Thoracic aorta (tissue), 2 donors: Measurements from ENCODE around the gene CHRNE. TPM values are rescaled to one million over a fixed set of nuclear protein-coding genes. Genes with fewer than 3 reads are reported as not detected.

Experiments used
- ATAC-seq: fragments of 150-250 bp; one replicate; pipeline ENCODE4 v1.8.0; 2017; ENCODE audit warnings: low read depth; ENCODE audit not compliant: insufficient number of reproducible peaks, low FRiP score
- DNase-seq: peaks from one replicate; pipeline ENCODE4 v3.0.0-alpha.2; 2020; ENCODE audit warnings: low spot score
- H3K27ac ChIP-seq, 2 donors: fragments of 200-600 bp; sonication (generic); 1 replicate in 1 of 2; 2 replicates in 1 of 2; pipeline ENCODE4 v1.5.1; 2016; ENCODE audit warnings: mild to moderate bottlenecking in 2 of 2, moderate library complexity in 2 of 2
- H3K27me3 ChIP-seq: fragments of 200-600 bp; sonication (generic); replicated peaks from 2 replicates; pipeline ENCODE4 v1.6.0; 2016; ENCODE audit warnings: mild to moderate bottlenecking; ENCODE audit not compliant: insufficient read depth
- H3K36me3 ChIP-seq: fragments of 200-600 bp; sonication (generic); one replicate; pipeline ENCODE4 v1.5.1; 2016
- H3K4me1 ChIP-seq, 2 donors: fragments of 200-600 bp; sonication (generic); 1 replicate in 1 of 2; 2 replicates in 1 of 2; pipeline versions ENCODE4 v1.5.1 to v1.6.0; 2016; ENCODE audit warnings: low read depth in 2 of 2, mild to moderate bottlenecking in 1 of 2; ENCODE audit not compliant: control insufficient read depth in 1 of 2
- H3K4me3 ChIP-seq: fragments of 200-600 bp; sonication (generic); 2 replicates; pipeline ENCODE4 v1.5.1; 2016; ENCODE audit warnings: mild to moderate bottlenecking
- H3K9me3 ChIP-seq: fragments of 200-600 bp; sonication (generic); 2 replicates; pipeline ENCODE4 v1.5.1; 2016
- total RNA-seq, 2 donors: library from RNA; depleted of rRNA; stranded (reverse); fragments of >200 nt; gene quantifications; one replicate each; pipeline versions ENCODE4 v1.1.0 to v1.2.3, GENCODE V29; 2016
- TF ChIP-seq, protein P1 (sequence below): fragments of 200-600 bp; sonication (generic); IDR thresholded peaks from one replicate; pipeline ENCODE4 v1.5.1; 2019; ENCODE audit warnings: antibody characterized with exemption

Gene CHRNE
- total RNA-seq, 2 donors from 2014 or later, result 4.1 TPM; not detected in 1

DNA sequence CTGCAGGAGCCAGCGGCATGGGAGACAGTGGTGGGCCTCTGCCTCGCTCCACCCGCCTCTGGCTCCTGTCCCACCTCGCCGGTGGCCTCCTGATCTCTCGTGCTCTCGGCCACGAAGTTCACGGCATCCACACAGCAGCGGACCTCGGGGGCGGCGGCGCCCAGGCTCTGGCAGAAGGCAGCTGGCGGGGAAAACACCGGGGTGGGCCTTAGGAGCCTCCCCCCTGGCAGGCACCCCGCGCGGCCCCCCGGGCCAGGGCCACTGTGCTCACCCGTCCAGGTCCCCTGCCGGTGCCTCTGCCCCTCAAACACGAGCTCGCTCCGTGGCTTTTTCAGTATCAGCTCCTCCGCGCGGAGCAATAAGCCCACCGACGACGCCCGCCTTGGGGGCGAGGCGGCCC lies 4.0 kb downstream of the CHRNE start:
- ATAC-seq, result no peak

DNA sequence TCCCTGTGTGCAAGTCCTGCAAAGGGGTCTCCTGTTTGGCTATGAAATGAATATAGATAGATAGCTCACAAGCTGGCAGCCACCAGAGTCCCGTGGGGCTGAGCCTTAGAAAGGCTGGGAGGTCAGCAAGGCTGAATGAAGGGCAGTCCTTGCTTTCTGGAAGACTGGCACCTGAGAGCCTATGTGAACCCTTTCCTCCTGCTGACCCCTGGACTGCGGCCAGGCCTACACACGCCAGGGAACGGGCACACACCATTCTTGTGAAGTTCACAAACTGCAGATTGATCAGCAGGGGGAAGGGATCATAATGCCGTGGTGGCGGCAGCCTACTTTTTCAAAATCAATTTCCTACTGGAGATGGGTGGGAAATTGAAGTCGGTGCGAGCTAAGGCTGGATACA lies 4.5 kb downstream of the CHRNE start:
- DNase-seq (no peak), ATAC-seq (no peak)
- Histone ChIP-seq H3K4me1 (peaks cover 0 to 16% of the 10 kb centered on the region in 2 donors), H3K9me3 (no peaks in the 10 kb centered on the region), H3K36me3 (peaks cover 26% of the 10 kb centered on the region), H3K27me3 (no peaks in the 10 kb centered on the region), H3K27ac (no peak overlapping the region), H3K4me3 (no peak overlapping the region)
- TF ChIP-seq, protein P1, sequence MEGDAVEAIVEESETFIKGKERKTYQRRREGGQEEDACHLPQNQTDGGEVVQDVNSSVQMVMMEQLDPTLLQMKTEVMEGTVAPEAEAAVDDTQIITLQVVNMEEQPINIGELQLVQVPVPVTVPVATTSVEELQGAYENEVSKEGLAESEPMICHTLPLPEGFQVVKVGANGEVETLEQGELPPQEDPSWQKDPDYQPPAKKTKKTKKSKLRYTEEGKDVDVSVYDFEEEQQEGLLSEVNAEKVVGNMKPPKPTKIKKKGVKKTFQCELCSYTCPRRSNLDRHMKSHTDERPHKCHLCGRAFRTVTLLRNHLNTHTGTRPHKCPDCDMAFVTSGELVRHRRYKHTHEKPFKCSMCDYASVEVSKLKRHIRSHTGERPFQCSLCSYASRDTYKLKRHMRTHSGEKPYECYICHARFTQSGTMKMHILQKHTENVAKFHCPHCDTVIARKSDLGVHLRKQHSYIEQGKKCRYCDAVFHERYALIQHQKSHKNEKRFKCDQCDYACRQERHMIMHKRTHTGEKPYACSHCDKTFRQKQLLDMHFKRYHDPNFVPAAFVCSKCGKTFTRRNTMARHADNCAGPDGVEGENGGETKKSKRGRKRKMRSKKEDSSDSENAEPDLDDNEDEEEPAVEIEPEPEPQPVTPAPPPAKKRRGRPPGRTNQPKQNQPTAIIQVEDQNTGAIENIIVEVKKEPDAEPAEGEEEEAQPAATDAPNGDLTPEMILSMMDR, result no peak

More for the DNA sequence above, 4.0 kb downstream of the CHRNE start:
- H3K4me1 ChIP-seq, result peaks cover 0 to 16% of the 10 kb centered on the region in 2 donors
- H3K9me3 ChIP-seq, result no peaks in the 10 kb centered on the region
- H3K36me3 ChIP-seq, result peaks cover 20% of the 10 kb centered on the region
- H3K27me3 ChIP-seq, result no peaks in the 10 kb centered on the region
- TF ChIP-seq, protein P1, result no peak
- H3K4me3 ChIP-seq, result peak overlapping the region; percentile 74
- no peak overlapping the region for H3K27ac ChIP-seq
- DNase-seq, result no peak

DNA sequence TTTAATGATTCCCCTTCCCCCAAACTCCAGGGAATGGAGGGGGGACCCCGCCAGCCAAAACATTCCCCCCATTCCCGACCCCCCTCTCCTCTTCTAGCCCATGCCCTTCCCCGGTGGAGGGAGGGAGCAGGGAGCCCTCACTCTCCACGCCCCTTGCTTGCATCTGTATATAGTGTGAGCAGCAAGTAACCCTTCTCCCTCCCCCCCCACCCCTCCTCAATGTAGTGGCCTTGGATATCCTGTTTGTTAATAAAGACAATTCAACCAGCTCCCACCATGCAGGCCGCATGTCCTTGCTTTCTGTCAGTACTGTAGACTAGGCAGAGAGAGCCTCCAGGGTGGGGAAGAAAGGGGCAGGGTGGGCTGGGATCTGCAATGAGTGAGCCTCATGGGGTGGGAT lies 5.1 kb downstream of the CHRNE start:
- H3K27me3 ChIP-seq, result no peaks in the 10 kb centered on the region
- no peak overlapping the region for H3K4me3 ChIP-seq
- peaks cover 0 to 16% of the 10 kb centered on the region in 2 donors for H3K4me1 ChIP-seq
- no peaks in the 10 kb centered on the region for H3K9me3 ChIP-seq
- H3K27ac ChIP-seq, result no peak overlapping the region
- peaks cover 30% of the 10 kb centered on the region for H3K36me3 ChIP-seq
- TF ChIP-seq, protein P1, result no peak
- ATAC-seq (no peak), DNase-seq (no peak)

DNA sequence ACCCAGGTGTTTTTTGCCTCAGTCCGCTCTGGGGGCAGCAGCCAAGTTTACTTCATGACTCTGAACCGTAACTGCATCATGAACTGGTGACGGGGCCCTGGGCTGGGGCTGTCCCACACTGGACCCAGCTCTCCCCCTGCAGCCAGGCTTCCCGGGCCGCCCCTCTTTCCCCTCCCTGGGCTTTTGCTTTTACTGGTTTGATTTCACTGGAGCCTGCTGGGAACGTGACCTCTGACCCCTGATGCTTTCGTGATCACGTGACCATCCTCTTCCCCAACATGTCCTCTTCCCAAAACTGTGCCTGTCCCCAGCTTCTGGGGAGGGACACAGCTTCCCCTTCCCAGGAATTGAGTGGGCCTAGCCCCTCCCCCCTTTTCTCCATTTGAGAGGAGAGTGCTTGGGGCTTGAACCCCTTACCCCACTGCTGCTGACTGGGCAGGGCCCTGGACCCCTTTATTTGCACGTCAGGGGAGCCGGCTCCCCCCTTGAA lies 5.7 kb downstream of the CHRNE start:
- TF ChIP-seq, protein P1, result no peak
- Histone ChIP-seq H3K4me3 (no peak overlapping the region), H3K27ac (no peak overlapping the region), H3K36me3 (peaks cover 35% of the 10 kb centered on the region), H3K9me3 (no peaks in the 10 kb centered on the region), H3K27me3 (no peaks in the 10 kb centered on the region), H3K4me1 (peaks cover 0 to 16% of the 10 kb centered on the region in 2 donors)
- DNase-seq (no peak), ATAC-seq (no peak)

DNA sequence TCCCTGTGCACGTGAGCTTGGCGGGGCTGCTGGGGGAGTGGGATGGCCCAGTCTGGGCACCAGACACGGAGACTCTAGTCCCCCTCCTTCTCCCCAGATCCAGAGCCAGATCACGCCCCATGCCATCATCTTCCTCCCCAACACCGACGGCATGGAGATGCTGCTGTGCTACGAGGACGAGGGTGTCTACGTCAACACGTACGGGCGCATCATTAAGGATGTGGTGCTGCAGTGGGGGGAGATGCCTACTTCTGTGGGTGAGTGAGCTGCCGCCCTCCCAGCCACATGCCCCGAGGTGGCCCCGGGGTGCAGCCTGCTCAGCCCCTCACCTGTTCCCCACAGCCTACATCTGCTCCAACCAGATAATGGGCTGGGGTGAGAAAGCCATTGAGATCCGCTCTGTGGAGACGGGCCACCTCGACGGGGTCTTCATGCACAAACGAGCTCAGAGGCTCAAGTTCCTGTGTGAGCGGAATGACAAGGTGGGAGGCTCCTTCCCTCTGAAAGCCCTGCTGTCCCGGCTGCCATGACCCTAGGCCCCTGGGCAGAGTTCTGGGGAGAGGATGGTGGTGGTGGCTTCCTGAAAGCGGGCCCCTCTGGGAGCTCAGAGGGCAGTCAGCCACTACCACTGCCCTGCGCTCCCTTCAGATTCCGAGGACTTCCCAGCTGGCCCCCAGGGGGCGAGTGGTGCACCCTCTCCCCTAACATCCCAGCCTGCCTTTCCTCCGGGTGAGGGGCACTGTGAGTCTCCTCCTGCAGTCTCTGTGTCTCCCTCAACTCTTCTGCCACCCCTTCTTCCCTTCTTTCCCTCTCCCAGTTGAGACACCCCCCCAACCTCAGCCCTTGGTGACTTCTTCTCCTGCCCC lies 6.3 kb downstream of the CHRNE start:
- no peak overlapping the region for H3K4me3 ChIP-seq
- no peaks in the 10 kb centered on the region for H3K9me3 ChIP-seq
- peaks cover 41% of the 10 kb centered on the region for H3K36me3 ChIP-seq
- ATAC-seq (no peak), DNase-seq (no peak)
- H3K27me3 ChIP-seq, result no peaks in the 10 kb centered on the region
- H3K4me1 ChIP-seq, result peaks cover 0 to 16% of the 10 kb centered on the region in 2 donors
- no peak overlapping the region for H3K27ac ChIP-seq
- TF ChIP-seq, protein P1, result no peak
